GM21576 (cell line): ENCODE results near the gene IGHMBP2.
A peak's percentile ranks its signal among the peaks of the same experiment; 100 is the strongest.
"Not testable (repeated sequence)": the region's sequence is repeated elsewhere in the genome, so short reads cannot be mapped to it uniquely, and the experiment has no call there.

Experiments used
- ATAC-seq: cut with Tn5 transposase; IDR thresholded peaks from one replicate; pipeline ENCODE4 v1.9.1; 2021; ENCODE audit warnings: mild to moderate bottlenecking, moderate library complexity; ENCODE audit not compliant: unreplicated experiment

Gene IGHMBP2

GRCh38 chr11:68903288-68904247 lies at the start of gene IGHMBP2, which contains the start of gene MRPL21:
Gene IGHMBP2, plus strand, starts transcription at chr11:68903891. Its CDS starts 62 bp downstream, at chr11:68903953.
Gene MRPL21, minus strand, starts transcription at chr11:68903832. Its CDS starts 22 bp downstream, at chr11:68903810.
- peak; percentile 79 for ATAC-seq

- no peak for ATAC-seq
Observed at GRCh38 chr11:68854273-68854958, 49.3 kb upstream of the IGHMBP2 start.

DNA sequence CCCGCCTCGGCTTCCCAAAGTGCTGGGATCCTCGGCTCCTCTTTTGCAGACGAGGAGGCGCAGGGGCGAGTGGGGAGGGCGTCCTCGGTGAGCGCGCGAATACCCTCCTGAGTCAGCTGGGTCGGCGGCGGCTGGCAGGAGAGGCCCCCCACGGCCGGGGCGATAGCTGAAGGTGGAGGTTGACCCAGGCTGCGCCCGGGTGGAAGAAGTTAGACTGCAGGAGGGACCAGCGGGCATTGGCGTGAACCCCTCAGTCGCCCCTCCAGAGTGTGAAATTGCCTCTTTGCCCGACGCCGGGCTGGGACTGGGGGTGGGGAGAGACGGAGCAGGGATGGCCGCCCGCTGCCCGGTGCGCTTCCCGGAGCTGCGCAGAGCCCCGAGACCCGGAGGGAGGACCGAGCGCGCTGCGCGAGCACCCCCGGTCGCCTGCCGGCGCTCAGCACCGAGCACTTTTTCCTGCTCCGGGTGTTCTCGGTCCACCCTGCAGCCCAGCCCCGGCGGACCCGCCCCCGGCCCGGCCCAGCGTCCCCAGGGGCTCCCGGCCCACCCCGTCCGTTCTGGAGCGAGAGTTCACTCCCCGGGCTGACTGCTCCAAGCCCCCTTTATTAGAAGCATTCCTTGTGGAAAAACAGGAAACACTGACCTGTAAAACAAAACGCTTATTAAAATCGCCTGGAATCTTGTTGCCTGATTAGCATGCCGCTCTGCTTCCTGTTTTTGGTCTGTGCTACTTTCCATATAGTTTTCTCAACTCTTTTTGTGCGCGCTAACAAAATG lies 48.3 kb upstream of the IGHMBP2 start:
- no peak for ATAC-seq

DNA sequence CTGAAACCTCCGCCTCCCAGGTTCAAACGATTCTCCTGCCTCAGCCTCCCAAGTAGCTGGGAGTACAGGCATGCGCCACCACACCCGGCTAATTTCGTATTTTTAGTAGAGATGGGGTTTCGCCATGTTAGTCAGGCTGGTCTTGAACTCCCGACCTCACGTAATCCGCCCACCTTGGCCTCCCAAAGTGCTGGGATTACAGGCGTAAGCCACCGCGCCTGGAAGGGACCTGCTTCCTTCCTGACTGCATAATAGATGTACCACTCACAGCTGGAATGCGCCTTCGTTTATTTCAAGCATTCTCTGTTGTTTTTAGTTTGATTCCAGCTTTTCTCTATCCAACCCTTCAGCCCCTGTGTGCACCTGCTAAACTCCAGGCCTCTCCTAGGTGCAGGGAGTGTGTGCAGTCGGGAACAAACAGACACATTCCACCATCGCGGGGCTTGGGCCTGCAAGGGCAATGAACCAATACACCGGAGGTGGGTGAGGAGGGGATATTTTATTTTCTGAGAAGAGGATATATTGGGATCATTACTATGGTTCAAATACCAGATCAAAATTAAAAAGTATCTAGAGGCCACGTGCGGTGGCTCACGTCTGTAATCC lies 47.2 kb upstream of the IGHMBP2 start:
- ATAC-seq: not testable (repeated sequence)

DNA sequence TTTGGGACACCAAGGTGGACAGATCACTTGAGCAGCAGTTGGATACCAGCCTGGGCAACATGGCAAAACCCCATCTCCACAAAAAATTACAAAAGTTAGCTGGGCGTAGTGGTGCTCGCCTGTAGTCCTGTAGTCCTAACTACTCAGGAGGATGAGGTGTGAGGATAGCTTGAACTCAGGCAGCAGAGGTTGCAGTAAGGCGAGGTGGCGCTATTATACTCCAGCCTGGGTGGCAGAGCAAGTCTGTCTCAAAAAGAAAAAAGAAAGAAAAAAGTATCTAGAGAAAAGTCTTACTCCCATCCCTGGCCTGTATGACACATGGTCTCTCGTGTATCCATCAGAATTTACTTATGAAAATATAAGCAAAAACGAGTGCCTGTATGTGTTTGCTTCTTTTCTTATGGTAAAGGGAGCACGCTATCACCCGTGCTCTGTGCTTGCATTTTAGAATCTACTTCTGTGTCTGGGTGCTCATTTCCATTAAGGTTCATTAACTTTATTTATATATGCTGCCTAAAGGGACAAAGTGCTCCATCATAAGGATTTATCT lies 46.6 kb upstream of the IGHMBP2 start:
- ATAC-seq: no peak

DNA sequence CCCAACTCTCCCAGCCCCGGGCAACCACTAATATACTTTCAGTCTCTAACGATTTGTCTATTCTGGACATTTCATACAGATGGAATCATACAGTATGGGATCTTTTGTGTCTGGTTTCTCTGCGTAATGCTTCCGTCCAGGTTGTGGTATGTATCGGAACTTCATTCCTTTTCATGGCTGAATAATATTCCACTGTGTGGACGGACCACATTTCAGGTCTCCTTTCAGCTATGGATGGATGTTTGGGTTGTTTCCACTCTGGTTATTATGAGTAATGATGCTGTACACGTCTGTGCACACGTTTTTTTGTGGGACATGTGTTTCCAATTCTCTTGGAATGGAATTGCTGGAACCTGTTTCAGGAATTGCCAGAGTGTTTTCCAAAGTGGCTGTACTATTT lies 44.6 kb upstream of the IGHMBP2 start:
- ATAC-seq: no peak

DNA sequence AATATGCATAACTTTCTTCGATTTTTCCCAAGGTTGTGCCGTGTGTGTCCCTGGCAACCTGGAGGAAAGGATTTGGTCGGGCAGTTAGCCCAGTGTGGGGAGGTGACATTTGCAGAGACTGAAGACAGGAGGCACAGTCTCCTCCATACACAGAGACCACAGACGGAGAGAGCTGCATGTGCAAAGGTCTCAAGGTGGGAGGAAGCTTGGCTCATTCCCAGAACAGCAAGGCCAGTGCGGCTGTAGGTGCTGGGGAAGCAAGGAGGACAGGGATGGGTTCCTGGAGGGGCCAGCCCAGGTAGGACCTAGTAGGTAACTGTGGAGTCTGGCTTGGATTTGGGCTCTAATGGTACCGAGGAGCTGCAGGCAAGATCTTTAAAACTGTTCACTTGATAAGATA lies 41.3 kb upstream of the IGHMBP2 start:
- ATAC-seq: no peak

- ATAC-seq: no peak
Observed at GRCh38 chr11:68863553-68864265, 40.0 kb upstream of the IGHMBP2 start.

DNA sequence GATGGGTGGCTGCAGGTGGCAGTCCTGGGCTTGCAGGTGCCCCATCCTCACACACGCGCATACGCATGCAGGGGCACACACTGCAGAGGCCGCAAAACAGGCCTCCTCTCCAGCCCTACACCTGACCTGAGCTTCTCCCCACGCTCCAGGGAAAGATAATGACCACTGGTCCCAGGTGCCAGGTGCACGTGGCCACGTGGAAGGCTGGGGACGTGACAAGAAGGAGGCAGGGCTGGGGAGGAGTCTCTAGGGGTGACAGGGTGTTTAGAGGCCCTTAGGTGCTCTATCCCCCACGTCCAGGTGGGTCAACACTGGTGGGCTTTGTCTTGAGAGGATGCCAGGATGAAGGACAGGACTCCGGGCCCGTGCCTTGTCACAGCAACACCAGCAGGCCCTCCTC lies 38.5 kb upstream of the IGHMBP2 start:
- no peak for ATAC-seq

GRCh38 chr11:68867066-68867465 lies 36.6 kb upstream of the IGHMBP2 start:
- ATAC-seq: no peak

DNA sequence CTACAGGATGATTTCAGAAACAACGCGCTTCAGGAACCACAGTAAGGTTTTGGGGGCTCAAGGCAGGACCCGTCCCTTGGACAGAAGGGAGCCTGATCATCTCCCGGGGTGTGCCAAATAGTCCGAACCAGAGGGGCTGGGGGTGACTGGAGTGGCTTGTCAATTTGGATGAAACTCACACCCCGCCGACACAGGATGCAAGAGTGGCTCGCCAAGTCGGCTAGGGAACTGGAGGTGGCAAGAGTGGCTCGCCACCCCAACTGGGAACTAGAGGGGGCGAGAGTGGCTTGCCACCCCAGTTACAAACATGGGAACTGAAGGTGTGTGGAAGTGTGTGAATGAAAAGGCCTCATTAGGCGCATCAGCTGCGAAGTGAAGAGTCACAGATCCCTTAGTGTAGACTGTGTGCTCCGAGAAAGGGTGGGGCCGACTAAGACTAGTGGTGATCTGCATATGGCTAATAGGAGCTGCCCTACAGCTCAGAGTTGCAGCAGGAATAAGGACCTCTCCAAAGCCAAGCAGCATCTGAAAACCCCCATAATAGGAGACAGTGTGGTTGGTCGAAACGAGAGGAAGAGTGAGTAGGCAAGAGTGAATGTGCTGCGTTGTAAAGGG lies 35.4 kb upstream of the IGHMBP2 start:
- no peak for ATAC-seq

DNA sequence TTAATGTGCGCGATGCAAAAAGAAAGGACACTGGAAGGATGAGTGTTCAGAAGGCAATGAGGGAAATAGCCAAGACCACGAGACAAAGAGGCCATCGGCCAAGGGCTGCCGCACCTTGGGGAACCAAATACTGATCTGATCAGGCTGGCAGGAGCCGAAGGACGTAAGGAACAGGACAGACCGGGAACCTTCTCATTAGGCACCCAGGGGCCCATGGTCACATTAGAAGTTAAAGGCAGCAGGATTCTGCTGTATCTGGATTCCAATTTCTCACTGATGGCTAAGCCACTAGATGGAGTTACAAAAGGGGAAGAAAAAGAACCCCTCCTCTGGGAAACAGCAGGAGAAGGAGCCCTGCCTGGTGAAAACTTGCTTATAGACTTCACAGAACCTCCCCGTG lies 33.2 kb upstream of the IGHMBP2 start:
- ATAC-seq: no peak

- ATAC-seq: no peak
Observed at GRCh38 chr11:68872216-68873003, 31.3 kb upstream of the IGHMBP2 start.

DNA sequence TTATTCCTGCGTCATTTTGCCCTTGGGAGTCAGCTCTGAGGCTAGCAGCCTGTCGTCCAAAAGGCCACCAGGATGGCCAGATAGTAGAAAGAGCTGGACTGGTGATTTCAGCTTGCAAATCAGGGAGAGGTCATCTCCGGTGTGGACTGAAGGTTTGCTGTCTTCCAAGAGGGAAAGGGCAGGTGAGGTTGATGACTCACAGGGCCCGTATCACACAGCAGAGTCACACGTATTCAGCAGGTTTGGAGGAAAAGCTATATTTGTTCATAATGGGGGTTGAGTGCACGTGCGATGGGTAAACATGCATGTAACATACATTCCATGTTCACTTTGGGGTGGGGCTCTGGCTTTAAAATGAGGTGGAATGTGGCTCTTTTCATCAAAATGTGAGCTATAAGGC lies 25.7 kb upstream of the IGHMBP2 start:
- no peak for ATAC-seq

DNA sequence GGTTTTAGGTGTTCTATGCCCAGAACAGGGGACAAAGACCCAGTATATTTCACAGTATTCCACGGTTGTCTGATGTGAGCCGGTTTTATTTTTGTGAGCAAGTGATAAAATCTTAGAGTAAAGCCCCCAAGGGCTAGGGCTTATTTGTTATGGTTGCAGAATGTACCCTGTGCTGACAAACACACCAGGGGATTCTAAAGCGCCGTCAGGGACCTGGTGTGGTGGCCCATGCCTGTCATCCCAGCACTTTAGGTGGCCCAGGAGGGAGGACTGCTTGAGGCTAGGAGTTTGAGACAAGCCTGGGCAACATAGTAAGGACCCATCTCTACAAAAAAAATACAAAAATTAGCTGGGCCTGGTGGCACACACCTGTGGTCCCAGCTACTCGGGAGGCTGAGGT lies 22.8 kb upstream of the IGHMBP2 start:
- no peak for ATAC-seq

DNA sequence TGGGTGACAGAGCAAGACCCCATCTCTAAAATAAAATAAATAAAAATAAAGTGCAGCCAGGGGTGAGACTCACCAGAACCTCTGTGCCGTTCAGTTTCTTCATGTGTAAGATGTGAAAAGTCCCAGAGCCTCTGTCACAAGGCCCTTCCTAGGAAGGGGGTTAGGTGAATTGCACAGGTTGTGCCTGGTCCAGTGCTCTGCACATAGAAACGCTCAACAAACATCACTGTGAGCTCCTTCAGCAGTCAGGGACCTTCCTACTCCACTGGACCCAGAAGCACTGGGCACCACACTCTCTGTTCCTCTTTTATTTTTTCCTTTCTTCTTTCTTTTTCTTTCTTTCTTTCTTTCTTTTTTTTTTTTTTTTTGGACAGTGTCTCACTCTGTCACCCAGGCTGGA lies 22.4 kb upstream of the IGHMBP2 start:
- ATAC-seq: no peak

DNA sequence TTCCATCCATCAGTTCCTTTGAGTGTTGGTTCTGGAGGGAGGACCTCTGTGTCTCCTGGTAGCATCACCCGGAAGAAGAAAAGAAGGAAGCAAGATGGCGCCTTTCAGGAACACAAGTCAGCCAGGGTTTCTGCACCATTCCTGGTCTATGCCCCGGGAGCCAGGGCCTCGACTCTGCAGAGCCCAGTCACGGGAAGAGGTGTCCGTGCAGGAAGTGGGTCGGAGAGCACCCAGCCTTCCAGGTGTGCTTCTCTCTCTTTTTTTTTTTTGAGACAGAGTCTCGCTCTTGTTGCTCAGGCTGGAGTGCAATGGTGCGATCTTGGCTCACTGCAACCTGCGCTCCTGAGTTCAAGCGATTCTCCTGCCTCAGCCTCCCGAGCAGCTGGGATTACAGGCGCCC lies 21.3 kb upstream of the IGHMBP2 start:
- ATAC-seq: no peak

- not testable (repeated sequence) for ATAC-seq
Observed at GRCh38 chr11:68884827-68885226, 18.9 kb upstream of the IGHMBP2 start.
